ENCODE results near the gene SERPINB6.

GRCh38 chr6:2998998-2999617 lies 27.7 kb upstream of the SERPINB6 start:
- TF ChIP-seq CTCF (conservative IDR thresholded peaks at IDR 0.05) = no peak
- no peak for TF ChIP-seq EZH2 (IDR thresholded peaks at IDR 0.05; ENCODE audit: low read depth)
